ENCODE results near the gene MAT2A.

MAT2A gene

GRCh38 chr2:85538507-85539360, at the start of gene MAT2A:
Gene MAT2A, plus strand, starts transcription at chr2:85539168. Its CDS starts 120 bp downstream, at chr2:85539288.
- DNase-seq, result peak; percentile 68

GRCh38 chr2:85490861-85491755, 47.9 kb upstream of the MAT2A start:
- no peak for DNase-seq

- DNase-seq, result no peak
These were observed 42.5 kb upstream of the MAT2A start for GRCh38 chr2:85496436-85496835.

GRCh38 chr2:85497944-85498630, 40.9 kb upstream of the MAT2A start:
- DNase-seq, result no peak

- no peak for DNase-seq
These were observed 37.7 kb upstream of the MAT2A start for GRCh38 chr2:85501248-85501647.

- no peak for DNase-seq
These were observed 36.2 kb upstream of the MAT2A start for GRCh38 chr2:85502720-85503119.

GRCh38 chr2:85503168-85503850, 35.7 kb upstream of the MAT2A start:
- no peak for DNase-seq

- DNase-seq, result no peak
These were observed 34.9 kb upstream of the MAT2A start for GRCh38 chr2:85503851-85504777.

GRCh38 chr2:85504778-85505261, 34.1 kb upstream of the MAT2A start:
- peak; percentile 56 for DNase-seq

- DNase-seq, result no peak
These were observed 33.3 kb upstream of the MAT2A start for GRCh38 chr2:85505551-85506238.

- no peak for DNase-seq
These were observed 32.2 kb upstream of the MAT2A start for GRCh38 chr2:85506768-85507181.

GRCh38 chr2:85511008-85511811, 27.8 kb upstream of the MAT2A start:
- no peak for DNase-seq

GRCh38 chr2:85514323-85514722, 24.6 kb upstream of the MAT2A start:
- no peak for DNase-seq

GRCh38 chr2:85516653-85517389, 22.1 kb upstream of the MAT2A start:
- DNase-seq, result no peak

GRCh38 chr2:85522090-85522647, 16.8 kb upstream of the MAT2A start:
- no peak for DNase-seq

- DNase-seq, result no peak
These were observed 15.7 kb upstream of the MAT2A start for GRCh38 chr2:85523062-85523902.

GRCh38 chr2:85523903-85524335, 15.0 kb upstream of the MAT2A start:
- no peak for DNase-seq

Data from NCI-H2029 treated with DMSO at 0.1 percent for 48 hours (cell line).